ENCODE data around the gene SMIM44. TPM values are rescaled to one million over a fixed set of nuclear protein-coding genes. Genes with fewer than 3 reads are reported as not detected.

SMIM44 gene
- total and polyA plus RNA-seq, 9 of the 15 experiments (the other 6 are each of a cell fraction or from before 2014, with no cell fraction given) = not detected

DNA sequence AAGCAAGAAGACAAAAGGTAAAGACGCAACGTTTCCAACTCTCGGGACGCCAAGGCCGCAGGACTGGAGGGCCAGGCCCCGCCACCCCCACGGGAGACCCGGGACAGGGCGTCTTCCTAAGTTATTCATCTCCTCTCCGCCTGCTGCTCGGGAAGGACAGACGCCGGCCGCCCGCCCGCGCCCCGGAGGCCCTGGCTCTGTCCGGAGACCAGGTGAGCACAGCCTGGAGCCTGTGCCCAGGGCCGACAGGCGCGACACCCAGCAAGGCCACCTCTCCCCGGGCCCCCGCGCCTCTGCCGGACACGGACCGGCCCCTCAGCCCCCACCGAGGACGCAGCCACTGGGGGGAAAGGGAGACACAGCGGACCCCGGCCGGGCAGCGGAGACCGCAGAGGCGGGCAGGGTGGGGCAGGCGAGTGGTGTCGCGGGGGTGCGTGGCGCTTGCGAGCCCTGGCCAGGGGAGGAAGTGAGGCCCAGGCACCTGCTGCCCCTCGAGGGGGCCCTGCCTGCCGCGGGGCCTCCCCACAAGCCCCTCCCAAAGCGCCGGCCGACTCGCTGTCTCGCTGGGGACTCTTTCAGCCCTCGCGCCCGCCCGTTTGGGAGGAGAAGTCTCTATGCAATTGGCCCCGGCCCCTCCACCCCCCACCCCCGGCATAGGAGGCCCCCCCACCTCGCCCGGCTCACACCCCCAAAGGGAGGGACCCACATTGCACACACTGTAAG is 20.1 kb downstream of the SMIM44 start:
- in situ Hi-C loops (cut with MboI) (no loop called here), intact Hi-C loops (cut with micrococcal nuclease) (no loop called here)
- CTCF ChIA-PET (ENCODE audit: low intra/inter-chr PET ratio) = no interaction called here
- FAIRE-seq (no peak), ATAC-seq (no peak), DNase-seq (ENCODE audit: extremely low read depth in 1 of 4, low spot score in 3 of 4) (peak in 1 of 4 experiments; percentile 17)
- TSS peak; percentile 33 for BruUV-seq (replicated peaks)
- Histone ChIP-seq H3K9me1 (ENCODE audit: control insufficient read depth, insufficient read depth, low read length) (no peaks in the 10 kb centered on the region), H4K20me1 (replicated peaks; ENCODE audit: control insufficient read depth, insufficient read depth, low read length) (no peaks in the 10 kb centered on the region), H3K9me3 (replicated peaks; ENCODE audit: control insufficient read depth, insufficient read depth, low read depth, low read length) (peaks cover 7% of the 10 kb centered on the region), H3K27me3 (ENCODE audit: control insufficient read depth in 2 of 2, insufficient read depth in 2 of 2, low read length in 2 of 2) (no peaks in the 10 kb centered on the region), H3K4me3 (no peak overlapping the region), H3K4me2 (ENCODE audit: insufficient read depth, low read length) (no peak overlapping the region), H3K36me3 (ENCODE audit: control insufficient read depth, insufficient read depth, low read length) (peaks cover 49% of the 10 kb centered on the region; the same call in 2 of the 3 replicates), H3K79me2 (ENCODE audit: control insufficient read depth, insufficient read depth, low read length) (no peaks in the 10 kb centered on the region), H2AFZ (ENCODE audit: low read depth, low read length) (no peak overlapping the region), H3K9ac (ENCODE audit: insufficient read depth in 1 of 2, low read depth in 2 of 2, low read length in 2 of 2) (no peak overlapping the region), H3K4me1 (replicated peaks in 1 of 2; ENCODE audit: control insufficient read depth in 2 of 2, insufficient read depth in 2 of 2, low read length in 2 of 2) (peaks cover 0 to 48% of the 10 kb centered on the region in 2 experiments; a peak in 2 of 5 replicates), H3K27ac (ENCODE audit: extremely low read depth, low read depth, low read length) (no peak overlapping the region)
- WGBS (ENCODE audit: insufficient coverage, low coverage, missing lambda C conversion rate) = 98% methylated on average over 8 of the region's 58 CpGs
- POLR2A ChIA-PET = no interaction called here
- no peak for TF ChIP-seq CBFA2T2 (conservative IDR thresholded peaks at IDR 0.05)
- no peak for TF ChIP-seq BRCA1 (IDR thresholded peaks at IDR 0.05)
- no peak for TF ChIP-seq BRCA1 (CRISPR knock-in tag; IDR thresholded peaks at IDR 0.05)
- no peak for TF ChIP-seq ASH1L (IDR thresholded peaks at IDR 0.05; ENCODE audit: borderline replicate concordance, low read depth, partially characterized antibody)
- no peak for TF ChIP-seq POLR2AphosphoS5 (IDR thresholded peaks at IDR 0.05; ENCODE audit: control insufficient read depth, insufficient read depth, low read depth, low read length)
- TF ChIP-seq, protein P1, sequence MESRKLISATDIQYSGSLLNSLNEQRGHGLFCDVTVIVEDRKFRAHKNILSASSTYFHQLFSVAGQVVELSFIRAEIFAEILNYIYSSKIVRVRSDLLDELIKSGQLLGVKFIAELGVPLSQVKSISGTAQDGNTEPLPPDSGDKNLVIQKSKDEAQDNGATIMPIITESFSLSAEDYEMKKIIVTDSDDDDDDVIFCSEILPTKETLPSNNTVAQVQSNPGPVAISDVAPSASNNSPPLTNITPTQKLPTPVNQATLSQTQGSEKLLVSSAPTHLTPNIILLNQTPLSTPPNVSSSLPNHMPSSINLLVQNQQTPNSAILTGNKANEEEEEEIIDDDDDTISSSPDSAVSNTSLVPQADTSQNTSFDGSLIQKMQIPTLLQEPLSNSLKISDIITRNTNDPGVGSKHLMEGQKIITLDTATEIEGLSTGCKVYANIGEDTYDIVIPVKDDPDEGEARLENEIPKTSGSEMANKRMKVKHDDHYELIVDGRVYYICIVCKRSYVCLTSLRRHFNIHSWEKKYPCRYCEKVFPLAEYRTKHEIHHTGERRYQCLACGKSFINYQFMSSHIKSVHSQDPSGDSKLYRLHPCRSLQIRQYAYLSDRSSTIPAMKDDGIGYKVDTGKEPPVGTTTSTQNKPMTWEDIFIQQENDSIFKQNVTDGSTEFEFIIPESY (CRISPR knock-in tag; IDR thresholded peaks at IDR 0.05) = 0 out of 2 replicates have a peak, but pooled peaks have one; percentile 12
- 0 out of 2 replicates have a peak, but pooled peaks have one; percentile 21 for TF ChIP-seq SAFB (IDR thresholded peaks at IDR 0.05; ENCODE audit: borderline replicate concordance, low read depth, low read length)
- peak; percentile 73 for TF ChIP-seq RBM22 (IDR thresholded peaks at IDR 0.05; ENCODE audit: low read depth, low read length, poor library complexity, severe bottlenecking)
- no peak for TF ChIP-seq ZBTB17 (CRISPR knock-in tag; IDR thresholded peaks at IDR 0.05)
- TF ChIP-seq POLR2G (IDR thresholded peaks at IDR 0.05; ENCODE audit: low read depth, low read length) = 0 out of 2 replicates have a peak, but pooled peaks have one; percentile 9
- 0 out of 2 replicates have a peak, but pooled peaks have one; percentile 14 for TF ChIP-seq ZFX (CRISPR knock-in tag; IDR thresholded peaks at IDR 0.05)
- no peak for TF ChIP-seq CHD1 (IDR thresholded peaks at IDR 0.05; ENCODE audit: low read length)

Data from K562 (cell line).